Neural progenitor cell (in vitro differentiated cells): ENCODE data around the gene SOS2. TPM values are rescaled to one million over a fixed set of nuclear protein-coding genes. Genes with fewer than 3 reads are reported as not detected.

Source experiments
- DNase-seq: peaks from one replicate; pipeline ENCODE4 v3.0.0-alpha.2; 2016; ENCODE audit warnings: low spot score
- H2AFZ ChIP-seq: fragments of 200-600 bp; sonication (generic); replicated peaks from 2 replicates; pipeline ENCODE4 v1.6.1; 2016; ENCODE audit warnings: antibody characterized with exemption
- H3F3A ChIP-seq: fragments of 200-600 bp; sonication (generic); 2 replicates; pipeline ENCODE4 v1.6.1; 2016; ENCODE audit warnings: antibody characterized with exemption, low read depth
- H3K27ac ChIP-seq: fragments of 200-600 bp; sonication (generic); 2 replicates; pipeline ENCODE4 v1.5.1; 2016; ENCODE audit warnings: mild to moderate bottlenecking
- H3K27me3 ChIP-seq: fragments of 200-600 bp; sonication (generic); 2 replicates; pipeline ENCODE4 v1.6.1; 2016; ENCODE audit warnings: mild to moderate bottlenecking, moderate library complexity
- H3K36me3 ChIP-seq: fragments of 200-600 bp; sonication (generic); 2 replicates; pipeline ENCODE4 v1.5.1; 2016
- H3K4me1 ChIP-seq: fragments of 200-600 bp; sonication (generic); 2 replicates; pipeline ENCODE4 v1.6.1; 2016; ENCODE audit warnings: mixed run types
- H3K4me2 ChIP-seq: fragments of 200-600 bp; sonication (generic); 2 replicates; pipeline ENCODE4 v1.6.1; 2016
- H3K4me3 ChIP-seq: fragments of 200-600 bp; sonication (generic); 2 replicates; pipeline ENCODE4 v1.5.1; 2016
- H3K79me2 ChIP-seq: fragments of 200-600 bp; sonication (generic); 2 replicates; pipeline ENCODE4 v1.6.1; 2016; ENCODE audit warnings: low read depth
- H3K9ac ChIP-seq: fragments of 200-600 bp; sonication (generic); 2 replicates; pipeline ENCODE4 v1.6.1; 2016
- H3K9me3 ChIP-seq: fragments of 200-600 bp; sonication (generic); 2 replicates; pipeline ENCODE4 v1.5.1; 2016; ENCODE audit warnings: low read depth
- H4K20me1 ChIP-seq: fragments of 200-600 bp; sonication (generic); 2 replicates; pipeline ENCODE4 v1.6.1; 2016; ENCODE audit warnings: low read depth
- H3K27ac Mint-ChIP-seq: 3 replicates; pipeline ENCODE4 v1.8.0; 2021; ENCODE audit warnings: mixed read lengths
- H3K27me3 Mint-ChIP-seq: 2 replicates; pipeline ENCODE4 v1.8.0; 2022; ENCODE audit warnings: low read depth, mild to moderate bottlenecking, inconsistent platforms, moderate library complexity, mixed read lengths; ENCODE audit not compliant: insufficient read depth
- H3K36me3 Mint-ChIP-seq: 3 replicates; pipeline ENCODE4 v1.8.0; 2021; ENCODE audit warnings: mixed read lengths
- H3K4me1 Mint-ChIP-seq: 3 replicates; pipeline ENCODE4 v1.8.0; 2021; ENCODE audit warnings: mixed read lengths
- H3K4me3 Mint-ChIP-seq: 3 replicates; pipeline ENCODE4 v1.8.0; 2021; ENCODE audit warnings: mild to moderate bottlenecking, moderate library complexity, mixed read lengths
- H3K9me3 Mint-ChIP-seq: 3 replicates; pipeline ENCODE4 v1.8.0; 2020; ENCODE audit warnings: mixed read lengths
- CTCF ChIP-seq: fragments of 200-600 bp; sonication (generic); IDR thresholded peaks from 2 replicates; pipeline ENCODE4 v1.5.1; 2017; ENCODE audit warnings: antibody characterized with exemption, mild to moderate bottlenecking
- EZH2 ChIP-seq: fragments of 200-600 bp; sonication (generic); IDR thresholded peaks from 2 replicates; pipeline ENCODE4 v1.6.1; 2017; ENCODE audit warnings: antibody characterized with exemption, mild to moderate bottlenecking, moderate library complexity
- EZH2phosphoT487 ChIP-seq: fragments of 200-600 bp; sonication (generic); IDR thresholded peaks from 2 replicates; pipeline ENCODE4 v1.6.1; 2017; ENCODE audit warnings: antibody characterized with exemption
- total RNA-seq: library from RNA; depleted of rRNA; stranded (reverse); fragments of >200 nt; gene quantifications from 2 replicates; pipeline ENCODE4 v1.2.3, GENCODE V29; 2015; ENCODE audit warnings: low replicate concordance

The SOS2 gene
- total RNA-seq, 1 donor from 2014 or later: 32.3 TPM

GRCh38 chr14:50265029-50265428 is 33.7 kb upstream of the SOS2 start:
- Mint-ChIP-seq H3K36me3 (no peaks in the 10 kb centered on the region), H3K4me3 (no peak overlapping the region), H3K9me3 (no peaks in the 10 kb centered on the region), H3K27ac (no peak overlapping the region), H3K27me3 (no peaks in the 10 kb centered on the region), H3K4me1 (no peaks in the 10 kb centered on the region)
- H3K27me3 ChIP-seq: no peaks in the 10 kb centered on the region
- H2AFZ ChIP-seq: no peak overlapping the region
- no peak for TF ChIP-seq CTCF
- TF ChIP-seq EZH2phosphoT487: no peak
- no peak for TF ChIP-seq EZH2
- no peak overlapping the region for H3K27ac ChIP-seq
- H3K4me2 ChIP-seq: no peak overlapping the region
- no peak overlapping the region for H3K9ac ChIP-seq
- no peak overlapping the region for H3K4me3 ChIP-seq
- H3K9me3 ChIP-seq: no peaks in the 10 kb centered on the region
- no peaks in the 10 kb centered on the region for H3F3A ChIP-seq
- no peaks in the 10 kb centered on the region for H4K20me1 ChIP-seq
- no peaks in the 10 kb centered on the region for H3K79me2 ChIP-seq
- DNase-seq: no peak
- no peaks in the 10 kb centered on the region for H3K4me1 ChIP-seq
- H3K36me3 ChIP-seq: no peaks in the 10 kb centered on the region

- no peaks in the 10 kb centered on the region for H3K27me3 Mint-ChIP-seq
Measured at GRCh38 chr14:50263321-50263720, 31.9 kb upstream of the SOS2 start.

DNA sequence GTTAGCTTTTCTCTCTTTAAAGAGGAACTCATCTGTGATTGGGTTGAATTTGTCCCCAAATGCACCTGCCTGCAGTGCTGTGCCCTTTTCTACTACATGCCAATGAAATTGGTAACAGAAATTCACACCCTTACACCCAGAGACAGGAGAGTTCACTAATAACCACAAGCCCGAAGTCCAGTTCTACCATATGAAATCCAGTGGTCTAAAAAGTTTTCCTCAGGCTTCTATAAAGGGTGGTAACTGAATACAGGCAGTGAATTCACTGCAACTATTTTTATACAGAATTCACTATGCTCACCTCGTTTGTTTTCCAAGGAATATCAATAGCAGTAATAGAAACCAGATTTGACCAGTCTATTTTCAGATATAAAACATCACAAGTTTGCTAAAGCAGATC is 31.5 kb upstream of the SOS2 start:
- Mint-ChIP-seq H3K36me3 (no peaks in the 10 kb centered on the region), H3K9me3 (no peaks in the 10 kb centered on the region), H3K4me1 (no peaks in the 10 kb centered on the region), H3K4me3 (no peak overlapping the region), H3K27me3 (no peaks in the 10 kb centered on the region), H3K27ac (no peak overlapping the region)
- Histone ChIP-seq H3K27ac (no peak overlapping the region), H3K9ac (peak overlapping the region; percentile 42), H3K4me1 (no peaks in the 10 kb centered on the region), H3F3A (no peaks in the 10 kb centered on the region), H2AFZ (no peak overlapping the region), H4K20me1 (no peaks in the 10 kb centered on the region), H3K27me3 (no peaks in the 10 kb centered on the region), H3K79me2 (no peaks in the 10 kb centered on the region), H3K9me3 (no peaks in the 10 kb centered on the region), H3K36me3 (no peaks in the 10 kb centered on the region), H3K4me3 (no peak overlapping the region), H3K4me2 (no peak overlapping the region)
- DNase-seq: no peak
- no peak for TF ChIP-seq EZH2
- no peak for TF ChIP-seq EZH2phosphoT487
- no peak for TF ChIP-seq CTCF

More at GRCh38 chr14:50263321-50263720, 31.9 kb upstream of the SOS2 start:
- Histone ChIP-seq H3K4me2 (no peak overlapping the region), H3K79me2 (no peaks in the 10 kb centered on the region), H3K36me3 (no peaks in the 10 kb centered on the region), H3K4me1 (no peaks in the 10 kb centered on the region), H3F3A (no peaks in the 10 kb centered on the region), H2AFZ (no peak overlapping the region), H3K4me3 (no peak overlapping the region), H3K9ac (peak overlapping the region; percentile 42), H4K20me1 (no peaks in the 10 kb centered on the region), H3K27me3 (no peaks in the 10 kb centered on the region), H3K9me3 (no peaks in the 10 kb centered on the region), H3K27ac (no peak overlapping the region)
- H3K36me3 Mint-ChIP-seq: no peaks in the 10 kb centered on the region
- DNase-seq: no peak
- H3K4me1 Mint-ChIP-seq: no peaks in the 10 kb centered on the region
- no peaks in the 10 kb centered on the region for H3K9me3 Mint-ChIP-seq
- H3K4me3 Mint-ChIP-seq: no peak overlapping the region
- no peak overlapping the region for H3K27ac Mint-ChIP-seq
- TF ChIP-seq CTCF (no peak), EZH2 (no peak), EZH2phosphoT487 (no peak)
